SK-N-SH (cell line): ENCODE results near the gene CASQ1. TPM values are rescaled to one million over a fixed set of nuclear protein-coding genes. Genes with fewer than 3 reads are reported as not detected.

Experiments used
- CTCF ChIA-PET: fragments of 300-600, 350-600 bp; formaldehyde crosslinking; extraction: SDS; loops from one replicate; lab custom pipeline; 2021; lab: Yijun Ruan, JAX
- POLR2A ChIA-PET: fragments of 350-600 bp; sonication (Branson Sonifier 250); formaldehyde crosslinking; extraction: SDS; loops from one replicate; lab custom pipeline; 2020; ENCODE audit warnings: antibody characterized with exemption, inconsistent platforms; lab: Yijun Ruan, JAX
- DNase-seq: peaks from one replicate; pipeline ENCODE4 v3.0.0; 2012
- H2AFZ ChIP-seq: fragments of 200-600 bp; sonication (generic); 2 replicates; pipeline ENCODE4 v1.8.1; 2016; ENCODE audit warnings: antibody characterized with exemption, mild to moderate bottlenecking, low read depth
- H3F3A ChIP-seq: fragments of 200-600 bp; sonication (generic); replicated peaks from 2 replicates; pipeline ENCODE3; 2016; ENCODE audit warnings: antibody characterized with exemption, mild to moderate bottlenecking; ENCODE audit not compliant: insufficient read depth
- H3K27ac ChIP-seq, 2 experiments: fragments of 200-500 bp in 1 of 2; fragments of 200-600 bp in 1 of 2; sonication (Bioruptor generic) in 1 of 2; sonication (generic), shearing (Covaris generic) in 1 of 2; 2 replicates each; pipeline versions ENCODE4 v1.5.1 to v1.6.1; 2014 to 2016; ENCODE audit warnings: low read depth in 2 of 2, inconsistent platforms in 1 of 2, low read length in 1 of 2, mild to moderate bottlenecking in 1 of 2, mixed read lengths in 1 of 2
- H3K27me3 ChIP-seq: fragments of 200-600 bp; sonication (generic), shearing (Covaris generic); 2 replicates; pipeline ENCODE4 v1.6.1; 2016; ENCODE audit warnings: mixed run types; ENCODE audit not compliant: insufficient read depth
- H3K36me3 ChIP-seq, 2 experiments: fragments of 200-500 bp in 1 of 2; fragments of 200-600 bp in 1 of 2; sonication (Bioruptor generic) in 1 of 2; sonication (generic) in 1 of 2; replicated peaks in 1 of 2; 2 replicates each; pipeline versions ENCODE3 to v1.5.1; 2014 to 2016; ENCODE audit warnings: low read length in 1 of 2, mild to moderate bottlenecking in 1 of 2; ENCODE audit not compliant: insufficient read depth in 2 of 2, control insufficient read depth in 1 of 2
- H3K4me1 ChIP-seq, 2 experiments: fragments of 200-500 bp in 1 of 2; fragments of 200-600 bp in 1 of 2; sonication (Bioruptor generic) in 1 of 2; sonication (generic), shearing (Covaris generic) in 1 of 2; 2 replicates each; pipeline versions ENCODE4 v1.5.1 to v1.6.1; 2014 to 2016; ENCODE audit warnings: low read depth in 1 of 2, low read length in 1 of 2, mixed run types in 1 of 2; ENCODE audit not compliant: insufficient read depth in 2 of 2, control insufficient read depth in 1 of 2
- H3K4me2 ChIP-seq: fragments of 200-600 bp; sonication (generic), shearing (Covaris generic); 2 replicates; pipeline ENCODE4 v1.6.1; 2017; ENCODE audit warnings: mixed run types
- H3K4me3 ChIP-seq, 2 experiments: fragments of 200-500 bp in 1 of 2; fragments of 200-600 bp in 1 of 2; sonication (Bioruptor generic) in 1 of 2; sonication (generic), shearing (Covaris generic) in 1 of 2; 2 replicates each; pipeline versions ENCODE4 v1.5.1 to v1.8.1; 2014 to 2016; ENCODE audit warnings: low read depth in 2 of 2, inconsistent platforms in 1 of 2, low read length in 1 of 2, mild to moderate bottlenecking in 1 of 2, mixed read lengths in 1 of 2, moderate library complexity in 1 of 2
- H3K79me2 ChIP-seq: fragments of 200-600 bp; sonication (generic); 2 replicates; pipeline ENCODE4 v1.8.1; 2017; ENCODE audit warnings: mild to moderate bottlenecking; ENCODE audit not compliant: insufficient read depth
- H3K9ac ChIP-seq: fragments of 200-600 bp; sonication (generic); 2 replicates; pipeline ENCODE4 v1.6.1; 2017; ENCODE audit warnings: mixed run types
- H3K9me2 ChIP-seq: fragments of 200-600 bp; sonication (generic); 2 replicates; pipeline ENCODE4 v1.6.1; 2017; ENCODE audit warnings: mixed run types
- H3K9me3 ChIP-seq: fragments of 200-600 bp; sonication (generic); 2 replicates; pipeline ENCODE4 v1.6.1; 2017; ENCODE audit warnings: mixed run types, mild to moderate bottlenecking, moderate library complexity
- H4K20me1 ChIP-seq: fragments of 200-600 bp; sonication (generic); 2 replicates; pipeline ENCODE4 v1.6.1; 2017; ENCODE audit warnings: mild to moderate bottlenecking, mixed run types; ENCODE audit not compliant: insufficient read depth
- ELF1 ChIP-seq: IDR thresholded peaks from 2 replicates; pipeline ENCODE4 v1.4.0; 2012
- EZH2phosphoT487 ChIP-seq: fragments of 200-600 bp; sonication (generic); IDR thresholded peaks from 2 replicates; pipeline ENCODE4 v1.6.1; 2017; ENCODE audit warnings: low read depth, mixed run types, mild to moderate bottlenecking, antibody characterized with exemption, moderate library complexity, borderline replicate concordance
- FOXM1 ChIP-seq: IDR thresholded peaks from 2 replicates; pipeline ENCODE4 v1.4.0; 2012; ENCODE audit warnings: low read depth, mild to moderate bottlenecking
- GABPA ChIP-seq: IDR thresholded peaks from 2 replicates; pipeline ENCODE4 v1.4.0; 2012; ENCODE audit warnings: low read depth, mild to moderate bottlenecking
- RAD21 ChIP-seq: IDR thresholded peaks from 2 replicates; pipeline ENCODE4 v1.6.1; 2012; ENCODE audit warnings: mild to moderate bottlenecking, low read length
- RXRA ChIP-seq: IDR thresholded peaks from 2 replicates; pipeline ENCODE4 v1.4.0; 2012; ENCODE audit warnings: low read depth, mild to moderate bottlenecking, borderline replicate concordance
- TAF1 ChIP-seq: IDR thresholded peaks from 2 replicates; pipeline ENCODE4 v1.6.1; 2012; ENCODE audit warnings: low read depth, mild to moderate bottlenecking, low read length, moderate library complexity, borderline replicate concordance
- TEAD4 ChIP-seq: IDR thresholded peaks from 2 replicates; pipeline ENCODE4 v1.4.0; 2012; ENCODE audit warnings: mild to moderate bottlenecking, borderline replicate concordance; ENCODE audit not compliant: insufficient read depth
- YY1 ChIP-seq: IDR thresholded peaks from 2 replicates; pipeline ENCODE4 v1.4.0; 2012; ENCODE audit warnings: low read depth, mild to moderate bottlenecking
- WGBS: methylation state at CpG from one replicate; pipeline ENCODE4 v1.1.6; 2017; ENCODE audit warnings: low lambda C conversion rate; 5-methylcytosine and 5-hydroxymethylcytosine counted together
- polyA plus RNA-seq, 3 experiments: library from polyadenylated mRNA; depleted of rRNA; stranded (reverse); fragments of >200 nt; gene quantifications; 2 replicates each; pipeline ENCODE4 v1.2.3, GENCODE V29; 2012
- TF ChIP-seq, protein P1 (sequence below): fragments of 150-350 bp; IDR thresholded peaks from 2 replicates; pipeline ENCODE4 v1.6.1; 2017; ENCODE audit warnings: antibody characterized with exemption, low read length, low read depth, borderline replicate concordance
- TF ChIP-seq, protein P2 (sequence below): IDR thresholded peaks from 2 replicates; pipeline ENCODE4 v1.4.0; 2012; ENCODE audit warnings: low read depth, borderline replicate concordance
- TF ChIP-seq, protein P3 (sequence below): fragments of 150-350 bp; IDR thresholded peaks from 2 replicates; pipeline ENCODE4 v1.6.1; 2016; ENCODE audit warnings: mild to moderate bottlenecking, low read depth, low read length

Gene CASQ1
- polyA plus RNA-seq, 1 of the 3 experiments (the other 2 are of a cell fraction), result 0.08 TPM

GRCh38 chr1:160207771-160208556 is 17.6 kb downstream of the CASQ1 start:
- peaks cover 70% of the 10 kb centered on the region for H3K79me2 ChIP-seq
- no peaks in the 10 kb centered on the region for H3K9me2 ChIP-seq
- peaks cover 26% of the 10 kb centered on the region for H3F3A ChIP-seq
- no peaks in the 10 kb centered on the region for H3K9me3 ChIP-seq
- peaks cover 40 to 68% of the 10 kb centered on the region in 2 experiments for H3K4me1 ChIP-seq
- peak overlapping the region; percentile 100 for H3K4me2 ChIP-seq
- 84% methylated on average over 7 of the region's 9 CpGs for WGBS
- H2AFZ ChIP-seq, result no peak overlapping the region
- H3K36me3 ChIP-seq, result peaks cover 44 to 49% of the 10 kb centered on the region in 2 experiments
- H3K4me3 ChIP-seq, result no peak overlapping the region; a peak in 1 of 4 replicates
- no peak for DNase-seq
- H3K27ac ChIP-seq, result peak overlapping the region; percentile 87 to 99
- peaks cover 56% of the 10 kb centered on the region for H4K20me1 ChIP-seq
- H3K27me3 ChIP-seq, result no peaks in the 10 kb centered on the region
- H3K9ac ChIP-seq, result peak overlapping the region; percentile 96; the same call in 1 of the 2 replicates
- POLR2A ChIA-PET, result interaction anchor here (0.6 to 1.4 kb wide), 3 partner anchors 8 to 192 kb away, joined by 3 read pairs; partner anchors contain the start of genes KCNJ10 and VANGL2
- CTCF ChIA-PET, result interaction anchor here (0.6 to 13.6 kb wide), 8 partner anchors 12 to 122 kb away, joined by 3 to 137 read pairs (median 4); partner anchors contain the start of gene CASQ1
- TF ChIP-seq ELF1, result no peak

DNA sequence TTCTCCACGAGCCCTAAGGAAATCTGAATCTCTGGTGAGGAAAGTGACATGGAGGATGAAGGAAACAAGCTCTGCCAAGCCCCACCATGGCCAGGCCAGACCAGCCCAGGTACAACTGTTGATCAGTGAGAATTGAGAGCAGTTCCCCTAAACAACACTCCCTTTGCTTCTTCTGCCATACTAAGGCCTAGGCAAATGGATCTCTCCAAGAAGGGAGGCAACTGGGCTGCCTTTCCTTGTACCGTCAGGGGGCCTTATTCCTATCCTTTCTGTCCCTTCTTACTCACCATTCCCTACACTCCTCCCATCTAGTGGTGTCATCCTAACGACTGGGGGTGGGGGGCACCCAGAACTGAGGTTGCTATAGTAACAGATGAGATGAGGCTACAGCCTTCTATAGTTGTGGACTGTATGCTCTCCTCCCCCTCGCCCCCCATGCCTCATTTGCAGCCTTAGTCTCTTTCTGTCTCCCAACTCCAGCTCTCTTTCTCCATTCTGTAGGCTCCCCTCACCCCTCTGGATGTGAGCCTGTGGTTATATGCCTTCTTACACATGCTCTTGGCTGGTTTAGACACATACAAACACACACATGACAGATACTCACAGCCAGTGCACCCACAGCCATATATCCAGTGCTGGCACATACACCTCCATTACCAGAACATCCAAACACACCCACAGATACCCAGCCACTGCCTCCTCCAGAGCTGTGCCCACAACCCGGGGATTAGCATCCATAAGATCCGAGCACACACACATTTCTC is 18.4 kb downstream of the CASQ1 start:
- H4K20me1 ChIP-seq, result peaks cover 56% of the 10 kb centered on the region
- H3K4me2 ChIP-seq, result peak overlapping the region; percentile 100
- H3F3A ChIP-seq, result peaks cover 30% of the 10 kb centered on the region
- H3K9me2 ChIP-seq, result no peaks in the 10 kb centered on the region
- CTCF ChIA-PET, result interaction anchor here (1.0 to 13.6 kb wide), 9 partner anchors 11 to 108 kb away, joined by 3 to 137 read pairs (median 4); partner anchors contain the start of gene CASQ1
- TF ChIP-seq, protein P1, sequence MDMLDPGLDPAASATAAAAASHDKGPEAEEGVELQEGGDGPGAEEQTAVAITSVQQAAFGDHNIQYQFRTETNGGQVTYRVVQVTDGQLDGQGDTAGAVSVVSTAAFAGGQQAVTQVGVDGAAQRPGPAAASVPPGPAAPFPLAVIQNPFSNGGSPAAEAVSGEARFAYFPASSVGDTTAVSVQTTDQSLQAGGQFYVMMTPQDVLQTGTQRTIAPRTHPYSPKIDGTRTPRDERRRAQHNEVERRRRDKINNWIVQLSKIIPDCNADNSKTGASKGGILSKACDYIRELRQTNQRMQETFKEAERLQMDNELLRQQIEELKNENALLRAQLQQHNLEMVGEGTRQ, result no peak
- TF ChIP-seq GABPA (no peak), TAF1 (no peak), RXRA (no peak), RAD21 (no peak), YY1 (no peak), EZH2phosphoT487 (no peak), TEAD4 (no peak), FOXM1 (no peak)
- TF ChIP-seq, protein P2, sequence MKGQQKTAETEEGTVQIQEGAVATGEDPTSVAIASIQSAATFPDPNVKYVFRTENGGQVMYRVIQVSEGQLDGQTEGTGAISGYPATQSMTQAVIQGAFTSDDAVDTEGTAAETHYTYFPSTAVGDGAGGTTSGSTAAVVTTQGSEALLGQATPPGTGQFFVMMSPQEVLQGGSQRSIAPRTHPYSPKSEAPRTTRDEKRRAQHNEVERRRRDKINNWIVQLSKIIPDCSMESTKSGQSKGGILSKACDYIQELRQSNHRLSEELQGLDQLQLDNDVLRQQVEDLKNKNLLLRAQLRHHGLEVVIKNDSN, result no peak
- TF ChIP-seq, protein P3, sequence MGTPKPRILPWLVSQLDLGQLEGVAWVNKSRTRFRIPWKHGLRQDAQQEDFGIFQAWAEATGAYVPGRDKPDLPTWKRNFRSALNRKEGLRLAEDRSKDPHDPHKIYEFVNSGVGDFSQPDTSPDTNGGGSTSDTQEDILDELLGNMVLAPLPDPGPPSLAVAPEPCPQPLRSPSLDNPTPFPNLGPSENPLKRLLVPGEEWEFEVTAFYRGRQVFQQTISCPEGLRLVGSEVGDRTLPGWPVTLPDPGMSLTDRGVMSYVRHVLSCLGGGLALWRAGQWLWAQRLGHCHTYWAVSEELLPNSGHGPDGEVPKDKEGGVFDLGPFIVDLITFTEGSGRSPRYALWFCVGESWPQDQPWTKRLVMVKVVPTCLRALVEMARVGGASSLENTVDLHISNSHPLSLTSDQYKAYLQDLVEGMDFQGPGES, result no peak
- peaks cover 49 to 56% of the 10 kb centered on the region in 2 experiments for H3K36me3 ChIP-seq
- no peaks in the 10 kb centered on the region for H3K9me3 ChIP-seq
- H3K4me3 ChIP-seq, result no peak overlapping the region; a peak in 1 of 4 replicates
- H3K27me3 ChIP-seq, result no peaks in the 10 kb centered on the region
- H3K27ac ChIP-seq, result peak overlapping the region; percentile 67 to 99
- POLR2A ChIA-PET, result interaction anchor here (0.6 to 1.1 kb wide), 3 partner anchors 10 to 192 kb away, joined by 3 read pairs; partner anchors contain the start of genes KCNJ10 and VANGL2
- peaks cover 40 to 68% of the 10 kb centered on the region in 2 experiments for H3K4me1 ChIP-seq
- DNase-seq, result peak; percentile 27
- no peak overlapping the region for H2AFZ ChIP-seq
- 47% methylated on average over 6 of the region's 6 CpGs for WGBS
- H3K79me2 ChIP-seq, result peaks cover 70% of the 10 kb centered on the region
- peak overlapping the region; percentile 96; the same call in 1 of the 2 replicates for H3K9ac ChIP-seq
